ENCODE data around the gene FSIP1.

- no peak for TF ChIP-seq NR3C1 (CRISPR knock-in tag; conservative IDR thresholded peaks at IDR 0.05; ENCODE audit: low read depth)
- TF ChIP-seq, protein P1, sequence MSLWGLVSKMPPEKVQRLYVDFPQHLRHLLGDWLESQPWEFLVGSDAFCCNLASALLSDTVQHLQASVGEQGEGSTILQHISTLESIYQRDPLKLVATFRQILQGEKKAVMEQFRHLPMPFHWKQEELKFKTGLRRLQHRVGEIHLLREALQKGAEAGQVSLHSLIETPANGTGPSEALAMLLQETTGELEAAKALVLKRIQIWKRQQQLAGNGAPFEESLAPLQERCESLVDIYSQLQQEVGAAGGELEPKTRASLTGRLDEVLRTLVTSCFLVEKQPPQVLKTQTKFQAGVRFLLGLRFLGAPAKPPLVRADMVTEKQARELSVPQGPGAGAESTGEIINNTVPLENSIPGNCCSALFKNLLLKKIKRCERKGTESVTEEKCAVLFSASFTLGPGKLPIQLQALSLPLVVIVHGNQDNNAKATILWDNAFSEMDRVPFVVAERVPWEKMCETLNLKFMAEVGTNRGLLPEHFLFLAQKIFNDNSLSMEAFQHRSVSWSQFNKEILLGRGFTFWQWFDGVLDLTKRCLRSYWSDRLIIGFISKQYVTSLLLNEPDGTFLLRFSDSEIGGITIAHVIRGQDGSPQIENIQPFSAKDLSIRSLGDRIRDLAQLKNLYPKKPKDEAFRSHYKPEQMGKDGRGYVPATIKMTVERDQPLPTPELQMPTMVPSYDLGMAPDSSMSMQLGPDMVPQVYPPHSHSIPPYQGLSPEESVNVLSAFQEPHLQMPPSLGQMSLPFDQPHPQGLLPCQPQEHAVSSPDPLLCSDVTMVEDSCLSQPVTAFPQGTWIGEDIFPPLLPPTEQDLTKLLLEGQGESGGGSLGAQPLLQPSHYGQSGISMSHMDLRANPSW (CRISPR knock-in tag; conservative IDR thresholded peaks at IDR 0.05; ENCODE audit: low read depth) = no peak
- no peak for TF ChIP-seq TP53 (CRISPR knock-in tag; IDR thresholded peaks at IDR 0.05)
- TF ChIP-seq, protein P2, sequence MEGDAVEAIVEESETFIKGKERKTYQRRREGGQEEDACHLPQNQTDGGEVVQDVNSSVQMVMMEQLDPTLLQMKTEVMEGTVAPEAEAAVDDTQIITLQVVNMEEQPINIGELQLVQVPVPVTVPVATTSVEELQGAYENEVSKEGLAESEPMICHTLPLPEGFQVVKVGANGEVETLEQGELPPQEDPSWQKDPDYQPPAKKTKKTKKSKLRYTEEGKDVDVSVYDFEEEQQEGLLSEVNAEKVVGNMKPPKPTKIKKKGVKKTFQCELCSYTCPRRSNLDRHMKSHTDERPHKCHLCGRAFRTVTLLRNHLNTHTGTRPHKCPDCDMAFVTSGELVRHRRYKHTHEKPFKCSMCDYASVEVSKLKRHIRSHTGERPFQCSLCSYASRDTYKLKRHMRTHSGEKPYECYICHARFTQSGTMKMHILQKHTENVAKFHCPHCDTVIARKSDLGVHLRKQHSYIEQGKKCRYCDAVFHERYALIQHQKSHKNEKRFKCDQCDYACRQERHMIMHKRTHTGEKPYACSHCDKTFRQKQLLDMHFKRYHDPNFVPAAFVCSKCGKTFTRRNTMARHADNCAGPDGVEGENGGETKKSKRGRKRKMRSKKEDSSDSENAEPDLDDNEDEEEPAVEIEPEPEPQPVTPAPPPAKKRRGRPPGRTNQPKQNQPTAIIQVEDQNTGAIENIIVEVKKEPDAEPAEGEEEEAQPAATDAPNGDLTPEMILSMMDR (IDR thresholded peaks at IDR 0.05) = no peak
- no peak for TF ChIP-seq IRF2 (CRISPR knock-in tag; IDR thresholded peaks at IDR 0.05; ENCODE audit: borderline replicate concordance, low read depth)
- no peak for TF ChIP-seq ZNF512 (CRISPR knock-in tag; IDR thresholded peaks at IDR 0.05; ENCODE audit: borderline replicate concordance)
- TF ChIP-seq, protein P3, sequence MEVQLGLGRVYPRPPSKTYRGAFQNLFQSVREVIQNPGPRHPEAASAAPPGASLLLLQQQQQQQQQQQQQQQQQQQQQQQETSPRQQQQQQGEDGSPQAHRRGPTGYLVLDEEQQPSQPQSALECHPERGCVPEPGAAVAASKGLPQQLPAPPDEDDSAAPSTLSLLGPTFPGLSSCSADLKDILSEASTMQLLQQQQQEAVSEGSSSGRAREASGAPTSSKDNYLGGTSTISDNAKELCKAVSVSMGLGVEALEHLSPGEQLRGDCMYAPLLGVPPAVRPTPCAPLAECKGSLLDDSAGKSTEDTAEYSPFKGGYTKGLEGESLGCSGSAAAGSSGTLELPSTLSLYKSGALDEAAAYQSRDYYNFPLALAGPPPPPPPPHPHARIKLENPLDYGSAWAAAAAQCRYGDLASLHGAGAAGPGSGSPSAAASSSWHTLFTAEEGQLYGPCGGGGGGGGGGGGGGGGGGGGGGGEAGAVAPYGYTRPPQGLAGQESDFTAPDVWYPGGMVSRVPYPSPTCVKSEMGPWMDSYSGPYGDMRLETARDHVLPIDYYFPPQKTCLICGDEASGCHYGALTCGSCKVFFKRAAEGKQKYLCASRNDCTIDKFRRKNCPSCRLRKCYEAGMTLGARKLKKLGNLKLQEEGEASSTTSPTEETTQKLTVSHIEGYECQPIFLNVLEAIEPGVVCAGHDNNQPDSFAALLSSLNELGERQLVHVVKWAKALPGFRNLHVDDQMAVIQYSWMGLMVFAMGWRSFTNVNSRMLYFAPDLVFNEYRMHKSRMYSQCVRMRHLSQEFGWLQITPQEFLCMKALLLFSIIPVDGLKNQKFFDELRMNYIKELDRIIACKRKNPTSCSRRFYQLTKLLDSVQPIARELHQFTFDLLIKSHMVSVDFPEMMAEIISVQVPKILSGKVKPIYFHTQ (CRISPR knock-in tag; IDR thresholded peaks at IDR 0.05) = no peak
These were observed 188.8 kb downstream of the FSIP1 start for GRCh38 chr15:39593656-39594445.
